Measurements from ENCODE around the gene LOXL1. TPM values are rescaled to one million over a fixed set of nuclear protein-coding genes. Genes with fewer than 3 reads are reported as not detected.

LOXL1 gene
- total RNA-seq, 6 experiments from 2014 or later = 235 to 309 (median 288) TPM

DNA sequence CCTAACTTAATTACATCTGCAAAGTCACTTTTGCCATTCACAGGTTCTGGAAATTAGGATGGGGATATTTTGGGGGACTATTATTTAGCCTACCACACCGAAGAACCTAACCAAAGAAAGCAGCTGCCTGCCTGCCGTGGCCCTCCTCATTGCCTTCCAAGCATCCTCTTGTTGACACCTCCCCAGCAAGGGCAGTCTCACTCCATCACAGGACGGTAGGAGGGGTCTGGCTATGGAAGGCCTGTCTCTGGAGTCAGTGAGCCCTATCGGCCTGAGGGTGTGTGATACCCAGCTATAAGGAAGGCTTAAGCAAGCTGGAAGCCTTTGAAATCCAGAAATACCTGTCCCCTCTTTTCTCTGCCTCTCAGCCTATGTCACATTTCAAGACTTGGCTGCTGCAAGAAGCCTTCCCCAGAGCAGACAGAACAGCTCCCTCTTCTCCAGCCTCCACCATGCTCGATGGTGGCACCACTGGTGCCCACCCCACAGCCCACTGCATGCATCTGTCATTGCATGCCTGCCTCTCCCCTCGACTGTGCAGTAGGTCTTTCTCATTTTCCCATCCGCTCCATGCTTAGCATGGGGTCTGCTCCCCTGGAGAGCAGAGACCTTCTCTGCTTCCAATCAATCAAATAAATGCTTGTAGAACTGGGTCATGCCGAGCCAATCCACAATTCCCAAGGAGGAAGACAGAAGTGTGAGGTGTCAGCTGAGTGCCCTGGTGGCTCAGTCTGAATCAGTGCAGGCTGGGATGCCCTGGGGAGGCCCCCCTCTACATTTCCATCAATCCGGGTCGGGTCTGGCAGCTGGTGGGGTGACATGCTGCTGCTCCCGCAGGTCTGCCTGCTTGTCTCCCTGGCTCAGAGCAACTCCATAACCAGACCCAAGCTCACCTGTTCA lies 23.9 kb upstream of the LOXL1 start:
- TF ChIP-seq, protein P1, sequence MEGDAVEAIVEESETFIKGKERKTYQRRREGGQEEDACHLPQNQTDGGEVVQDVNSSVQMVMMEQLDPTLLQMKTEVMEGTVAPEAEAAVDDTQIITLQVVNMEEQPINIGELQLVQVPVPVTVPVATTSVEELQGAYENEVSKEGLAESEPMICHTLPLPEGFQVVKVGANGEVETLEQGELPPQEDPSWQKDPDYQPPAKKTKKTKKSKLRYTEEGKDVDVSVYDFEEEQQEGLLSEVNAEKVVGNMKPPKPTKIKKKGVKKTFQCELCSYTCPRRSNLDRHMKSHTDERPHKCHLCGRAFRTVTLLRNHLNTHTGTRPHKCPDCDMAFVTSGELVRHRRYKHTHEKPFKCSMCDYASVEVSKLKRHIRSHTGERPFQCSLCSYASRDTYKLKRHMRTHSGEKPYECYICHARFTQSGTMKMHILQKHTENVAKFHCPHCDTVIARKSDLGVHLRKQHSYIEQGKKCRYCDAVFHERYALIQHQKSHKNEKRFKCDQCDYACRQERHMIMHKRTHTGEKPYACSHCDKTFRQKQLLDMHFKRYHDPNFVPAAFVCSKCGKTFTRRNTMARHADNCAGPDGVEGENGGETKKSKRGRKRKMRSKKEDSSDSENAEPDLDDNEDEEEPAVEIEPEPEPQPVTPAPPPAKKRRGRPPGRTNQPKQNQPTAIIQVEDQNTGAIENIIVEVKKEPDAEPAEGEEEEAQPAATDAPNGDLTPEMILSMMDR (IDR thresholded peaks at IDR 0.05) = no peak
- H3K4me3 Mint-ChIP-seq = no peak overlapping the region

DNA sequence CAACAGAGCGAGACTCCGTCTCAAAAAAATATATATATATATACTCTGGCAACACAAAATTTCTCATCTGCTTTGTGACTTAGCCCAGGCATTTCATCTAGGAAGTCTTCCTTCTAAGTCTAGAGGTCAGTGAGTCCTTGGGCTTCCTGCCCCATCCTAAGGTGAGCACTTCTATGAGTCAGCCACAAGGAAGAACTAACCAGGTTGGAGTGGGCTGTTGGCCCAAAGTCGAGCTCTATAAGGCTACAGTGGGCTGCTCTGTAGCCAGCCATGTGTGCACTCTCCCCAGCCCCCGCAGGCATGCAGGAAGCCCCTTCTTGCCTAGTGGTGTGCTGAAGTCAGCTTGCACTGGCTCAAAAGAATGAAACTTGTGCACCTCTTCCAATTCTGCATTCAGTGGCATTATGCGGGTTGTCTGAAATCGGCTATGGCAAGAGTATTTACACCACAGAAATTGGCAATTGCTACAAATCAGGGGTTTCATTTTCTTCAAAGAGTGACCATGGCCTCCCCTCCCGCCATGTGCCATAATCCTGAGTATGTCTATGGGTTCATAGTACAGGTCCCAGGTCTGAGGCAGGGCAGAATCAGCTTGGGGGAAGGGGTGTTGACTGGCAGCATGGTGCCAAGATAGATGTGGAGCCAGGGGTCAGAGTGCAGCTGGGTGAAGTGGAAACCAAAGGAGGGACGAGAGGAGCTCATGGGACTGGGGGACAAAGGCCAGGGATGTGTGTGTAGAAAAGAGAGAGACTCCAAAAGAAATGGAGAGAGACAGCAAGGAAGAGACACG lies 22.0 kb upstream of the LOXL1 start:
- H3K36me3 Mint-ChIP-seq (ENCODE audit: low read depth) = 0 out of 2 replicates have a peak, but pooled peaks cover 4% of the 10 kb centered on the region
- no peaks in the 10 kb centered on the region for H3K9me3 Mint-ChIP-seq
- DNase-seq = no peak
- no peak overlapping the region for H3K27ac Mint-ChIP-seq
- H3K4me3 Mint-ChIP-seq = no peak overlapping the region
- H3K27me3 Mint-ChIP-seq (ENCODE audit: insufficient read depth) = no peaks in the 10 kb centered on the region; the same call in 1 of the 2 replicates
- TF ChIP-seq, protein P1 (IDR thresholded peaks at IDR 0.05) = no peak
- peaks cover 36% of the 10 kb centered on the region for H3K4me1 Mint-ChIP-seq (ENCODE audit: low read depth)

More for the DNA sequence above, 23.9 kb upstream of the LOXL1 start:
- no peak for DNase-seq
- Mint-ChIP-seq H3K27me3 (ENCODE audit: insufficient read depth) (no peaks in the 10 kb centered on the region; the same call in 1 of the 2 replicates), H3K9me3 (no peaks in the 10 kb centered on the region), H3K36me3 (ENCODE audit: low read depth) (0 out of 2 replicates have a peak, but pooled peaks cover 4% of the 10 kb centered on the region), H3K27ac (no peak overlapping the region), H3K4me1 (ENCODE audit: low read depth) (peaks cover 45% of the 10 kb centered on the region)

DNA sequence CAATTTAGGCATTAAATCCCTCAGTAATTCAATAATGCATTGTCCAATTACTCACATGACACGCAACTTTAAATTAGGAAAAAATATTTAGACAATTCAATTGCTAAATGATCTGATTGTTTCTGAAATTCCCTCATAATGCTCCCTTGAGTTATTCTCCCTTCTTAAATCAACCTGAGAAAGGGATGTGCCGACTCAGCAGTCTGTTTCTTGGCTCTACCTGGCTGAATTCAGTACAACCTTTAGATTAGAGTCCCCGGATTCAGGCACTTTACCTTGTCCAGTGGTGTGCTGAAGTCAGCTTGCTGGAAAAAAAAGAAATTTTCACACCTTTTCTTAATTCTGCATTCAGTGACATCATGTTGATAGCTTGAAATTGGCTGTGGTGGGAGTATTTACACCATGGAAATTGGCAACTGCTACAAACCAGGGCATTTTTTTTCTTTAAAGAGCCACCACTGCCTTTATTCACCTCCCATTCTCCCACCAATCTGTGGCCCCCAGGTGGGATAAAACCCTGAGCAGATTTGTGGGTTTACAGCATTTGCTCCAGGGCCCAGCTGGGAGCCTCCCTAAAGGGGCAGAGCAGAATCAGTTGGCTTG lies 20.9 kb upstream of the LOXL1 start:
- Mint-ChIP-seq H3K36me3 (ENCODE audit: low read depth) (0 out of 2 replicates have a peak, but pooled peaks cover 4% of the 10 kb centered on the region), H3K27me3 (ENCODE audit: insufficient read depth) (peaks cover 1% of the 10 kb centered on the region), H3K9me3 (no peaks in the 10 kb centered on the region), H3K4me3 (no peak overlapping the region), H3K4me1 (ENCODE audit: low read depth) (peaks cover 25% of the 10 kb centered on the region), H3K27ac (no peak overlapping the region)
- TF ChIP-seq, protein P1 (IDR thresholded peaks at IDR 0.05) = no peak
- no peak for DNase-seq

DNA sequence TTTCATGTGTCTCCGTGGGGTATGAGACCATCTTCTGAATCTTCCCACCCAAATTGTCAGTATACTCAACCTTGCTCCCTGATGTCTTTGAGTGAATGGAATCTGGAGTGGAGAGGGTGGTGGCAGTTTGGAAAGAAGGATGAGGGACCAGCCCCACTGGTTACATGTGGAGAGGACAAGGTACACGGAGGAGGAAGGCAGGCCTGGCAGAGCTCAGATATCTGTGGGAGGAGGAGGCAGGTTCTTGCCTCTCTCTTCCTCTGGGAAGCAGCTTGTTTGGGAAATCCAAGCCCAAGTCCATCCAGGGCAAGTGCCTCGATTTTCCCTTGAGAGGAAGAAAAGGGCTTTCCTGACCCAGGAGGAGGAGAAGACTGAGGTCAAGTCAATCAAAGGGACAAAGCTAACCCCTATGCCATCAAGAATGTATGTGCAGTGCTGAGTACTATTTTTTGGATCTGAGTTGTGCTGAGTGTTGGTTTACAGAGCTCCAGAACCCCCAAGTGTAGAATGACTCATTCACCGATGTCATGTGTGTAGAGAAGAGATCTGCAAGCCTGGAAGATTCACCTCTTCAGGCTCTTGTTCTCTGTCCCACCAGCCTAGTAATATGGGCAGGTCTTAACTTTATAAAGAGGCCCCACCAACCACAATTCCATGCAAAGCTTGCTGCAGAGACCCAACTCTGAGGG lies 19.8 kb upstream of the LOXL1 start:
- Mint-ChIP-seq H3K9me3 (no peaks in the 10 kb centered on the region), H3K4me3 (no peak overlapping the region), H3K27ac (no peak overlapping the region), H3K4me1 (ENCODE audit: low read depth) (peaks cover 17% of the 10 kb centered on the region), H3K36me3 (ENCODE audit: low read depth) (0 out of 2 replicates have a peak, but pooled peaks cover 4% of the 10 kb centered on the region), H3K27me3 (ENCODE audit: insufficient read depth) (peaks cover 4% of the 10 kb centered on the region)
- DNase-seq = peak; percentile 52
- TF ChIP-seq, protein P1 (IDR thresholded peaks at IDR 0.05) = no peak

DNA sequence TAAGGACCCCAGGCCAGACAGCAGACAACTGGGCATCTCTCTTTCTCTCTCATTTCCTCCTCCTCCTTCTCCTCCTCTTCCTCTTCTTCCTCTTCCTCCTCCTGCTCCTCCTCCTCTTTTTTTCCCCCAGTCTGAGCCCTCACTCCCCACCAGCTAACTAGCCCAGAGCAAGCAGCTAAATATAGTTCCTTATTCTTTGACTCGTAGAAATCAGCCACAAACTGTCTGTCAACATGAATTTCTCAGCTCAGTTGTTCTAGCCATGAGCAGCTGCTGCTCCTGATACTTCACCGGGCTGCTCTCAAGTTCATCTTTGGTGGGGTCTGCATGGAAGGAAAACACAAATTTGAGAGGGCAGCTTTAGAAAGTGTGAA lies 19.2 kb upstream of the LOXL1 start:
- DNase-seq = no peak
- no peak overlapping the region for H3K4me3 Mint-ChIP-seq
- H3K27ac Mint-ChIP-seq = no peak overlapping the region
- H3K9me3 Mint-ChIP-seq = no peaks in the 10 kb centered on the region
- 0 out of 2 replicates have a peak, but pooled peaks cover 4% of the 10 kb centered on the region for H3K36me3 Mint-ChIP-seq (ENCODE audit: low read depth)
- peaks cover 4% of the 10 kb centered on the region for H3K27me3 Mint-ChIP-seq (ENCODE audit: insufficient read depth)
- TF ChIP-seq, protein P1 (IDR thresholded peaks at IDR 0.05) = no peak
- H3K4me1 Mint-ChIP-seq (ENCODE audit: low read depth) = peaks cover 17% of the 10 kb centered on the region

Measured in HFFc6 (cell line).